GM21515 (cell line): ENCODE measurements around the gene SH3GLB1.

Experiments used
- ATAC-seq: cut with Tn5 transposase; IDR thresholded peaks from one replicate; pipeline ENCODE4 v1.9.1; 2021; ENCODE audit not compliant: unreplicated experiment

Gene SH3GLB1

DNA sequence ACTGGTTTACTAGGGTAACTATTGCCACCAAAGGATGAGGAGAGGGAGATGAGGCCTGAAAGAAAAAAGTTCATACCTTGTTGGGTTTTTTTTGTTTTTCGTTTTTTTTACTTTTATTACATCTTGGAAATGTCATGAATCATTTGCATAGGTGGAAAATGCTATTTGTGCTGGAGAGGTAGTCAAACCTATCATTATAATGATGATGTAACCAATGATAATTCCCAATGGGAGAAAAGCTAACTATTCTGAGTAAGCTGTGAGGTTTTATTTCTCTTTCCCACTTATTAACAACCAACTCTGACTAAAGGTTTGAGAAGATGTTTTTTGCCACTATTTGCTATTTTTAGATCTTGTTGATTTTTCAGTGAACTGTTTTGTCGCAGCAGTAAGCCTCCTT lies 29.0 kb downstream of the SH3GLB1 start:
- ATAC-seq: no peak

- no peak for ATAC-seq
These were observed 35.5 kb downstream of the SH3GLB1 start for GRCh38 chr1:86739648-86740509.

DNA sequence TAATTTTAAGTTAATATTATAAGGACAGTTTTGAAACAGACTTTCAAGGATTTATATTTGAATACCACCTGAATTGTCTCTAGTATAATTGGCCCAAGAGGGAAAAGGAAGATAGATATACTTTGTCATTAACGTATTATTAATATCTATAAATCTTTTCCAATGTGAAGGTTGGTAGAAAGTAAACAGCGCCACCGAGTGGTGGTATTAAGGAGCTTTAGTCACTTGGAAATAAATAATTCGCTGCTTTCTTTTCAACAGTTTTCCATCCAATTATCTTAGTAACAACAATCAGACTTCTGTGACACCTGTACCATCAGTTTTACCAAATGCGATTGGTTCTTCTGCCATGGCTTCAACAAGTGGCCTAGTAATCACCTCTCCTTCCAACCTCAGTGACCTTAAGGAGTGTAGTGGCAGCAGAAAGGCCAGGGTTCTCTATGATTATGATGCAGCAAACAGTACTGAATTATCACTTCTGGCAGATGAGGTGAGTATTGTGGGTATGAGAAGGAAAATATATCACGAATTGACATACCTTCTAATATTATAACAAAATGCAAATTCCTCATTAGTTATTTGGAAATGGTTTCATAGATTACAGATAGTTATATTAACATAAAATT lies 37.7 kb downstream of the SH3GLB1 start:
- ATAC-seq: no peak

DNA sequence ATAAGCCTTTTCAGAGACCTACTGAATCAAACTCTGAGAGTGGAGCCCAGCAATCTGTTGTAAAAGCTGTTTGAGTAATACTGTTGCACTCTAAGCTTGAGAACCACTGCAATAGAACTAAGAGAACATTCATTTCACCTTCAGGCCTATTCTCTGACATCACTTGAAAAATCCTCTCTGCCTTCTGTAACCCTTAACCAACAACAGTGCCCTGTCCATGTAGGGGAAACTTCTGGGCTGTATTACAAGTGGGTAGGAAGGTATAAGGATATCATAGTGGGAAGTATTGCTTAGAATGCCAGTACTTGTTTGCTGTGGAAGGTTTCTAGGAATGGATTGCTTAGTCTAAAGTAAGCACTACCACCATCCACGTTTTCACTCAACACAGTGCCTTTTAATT lies 42.9 kb downstream of the SH3GLB1 start:
- no peak for ATAC-seq

- no peak for ATAC-seq
These were observed 44.4 kb downstream of the SH3GLB1 start for GRCh38 chr1:86748622-86749373.

DNA sequence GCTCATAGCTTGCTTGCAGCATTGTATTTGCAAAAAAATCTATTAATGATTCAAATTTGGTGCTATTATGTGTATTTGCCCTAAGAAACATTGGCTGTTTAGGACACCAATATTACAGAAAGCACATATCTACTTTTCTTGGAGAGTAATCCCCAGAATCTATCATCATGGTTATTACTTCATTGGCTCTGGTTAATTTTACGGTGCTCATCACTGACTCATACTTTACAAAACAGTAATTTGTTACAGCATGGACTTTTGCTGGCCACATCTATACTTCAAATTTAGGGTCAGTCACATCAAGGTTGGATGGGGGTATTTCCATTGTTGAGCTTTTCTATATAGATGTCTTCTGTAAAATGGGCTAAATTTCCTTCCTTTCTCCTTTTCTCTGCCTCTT lies 45.7 kb downstream of the SH3GLB1 start:
- no peak for ATAC-seq

DNA sequence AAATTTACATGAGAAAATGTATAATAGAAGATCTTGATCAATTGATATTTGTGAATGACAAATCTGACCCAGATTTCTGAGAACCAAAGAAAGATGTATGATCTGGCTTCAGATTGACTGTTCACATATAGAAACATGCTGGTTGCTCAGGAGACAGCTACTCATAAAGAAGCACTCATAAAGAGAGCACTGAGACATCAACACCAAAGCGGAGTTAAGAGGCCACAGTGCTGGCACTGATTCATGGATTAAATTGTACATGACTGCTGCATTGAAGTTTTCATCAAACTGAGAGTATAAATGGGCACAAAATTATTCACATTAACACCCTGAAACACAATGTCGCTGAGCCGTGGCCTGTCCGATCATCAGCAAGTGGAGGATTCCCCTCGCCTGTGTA lies 46.2 kb downstream of the SH3GLB1 start:
- ATAC-seq: no peak

DNA sequence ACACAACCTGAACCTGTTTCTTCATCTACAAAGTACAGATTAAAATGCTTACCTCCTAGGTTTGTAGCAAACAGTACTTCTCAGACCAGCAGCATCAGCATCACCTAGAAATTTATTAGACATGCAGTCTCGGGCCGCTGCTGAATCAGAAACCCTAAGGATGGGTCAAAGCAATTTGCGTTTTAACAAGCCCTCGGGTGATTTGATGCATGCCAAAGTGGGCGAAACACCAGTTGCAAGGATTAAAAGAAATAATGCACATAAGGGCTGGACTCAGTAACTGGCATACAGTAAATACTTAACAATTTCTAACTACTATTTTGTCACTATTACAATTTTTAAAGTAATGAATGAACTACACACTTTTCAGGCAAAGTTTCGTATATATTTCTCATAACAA lies 47.5 kb downstream of the SH3GLB1 start:
- no peak for ATAC-seq

- ATAC-seq: no peak
These were observed 49.3 kb downstream of the SH3GLB1 start for GRCh38 chr1:86753700-86754099.

GRCh38 chr1:86754265-86754974 lies 50.0 kb downstream of the SH3GLB1 start:
- no peak for ATAC-seq

- ATAC-seq: no peak
These were observed 51.7 kb downstream of the SH3GLB1 start for GRCh38 chr1:86756062-86756406.

- ATAC-seq: no peak
These were observed 53.1 kb downstream of the SH3GLB1 start for GRCh38 chr1:86757272-86757984.

GRCh38 chr1:86758570-86758969 lies 54.2 kb downstream of the SH3GLB1 start:
- no peak for ATAC-seq

GRCh38 chr1:86760199-86760598 lies 55.8 kb downstream of the SH3GLB1 start:
- no peak for ATAC-seq

DNA sequence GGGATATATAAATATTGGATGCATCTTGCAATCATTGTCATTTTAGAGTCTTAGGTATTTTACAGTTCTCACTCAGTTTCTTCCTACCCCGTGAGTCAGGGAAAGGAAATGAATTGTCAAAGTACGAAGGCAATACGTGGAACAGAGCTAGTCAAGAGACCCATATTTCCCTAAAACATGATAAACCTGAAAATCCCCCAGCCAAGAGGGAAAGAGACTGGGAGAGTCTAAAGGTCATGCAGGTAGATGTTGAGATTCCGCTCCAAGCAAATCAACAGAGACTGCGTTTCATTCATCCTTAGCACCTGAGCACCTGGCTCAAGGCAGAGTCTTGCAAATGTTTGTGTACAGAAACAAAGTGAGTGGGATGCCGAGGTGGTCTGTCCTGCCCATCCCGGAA lies 58.0 kb downstream of the SH3GLB1 start:
- ATAC-seq: no peak

DNA sequence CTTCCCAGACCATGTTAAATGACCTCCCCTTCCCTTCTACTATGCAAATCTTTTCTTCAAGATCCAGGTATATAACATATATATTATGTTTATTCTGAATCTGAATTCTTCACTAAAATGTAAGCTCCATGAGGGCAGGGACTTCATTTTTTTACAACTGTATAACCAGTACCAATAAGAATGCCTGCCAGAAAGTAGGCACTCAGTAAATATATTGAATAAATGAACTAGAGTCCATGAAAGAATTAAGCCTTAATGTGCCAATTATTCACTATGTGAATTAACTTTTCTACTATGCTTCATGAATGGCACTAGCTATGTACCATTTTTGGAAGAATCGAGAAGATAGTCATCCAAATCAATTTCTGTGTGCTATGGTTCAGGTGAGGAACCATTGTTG lies 60.1 kb downstream of the SH3GLB1 start:
- ATAC-seq: no peak

GRCh38 chr1:86765073-86765472 lies 60.7 kb downstream of the SH3GLB1 start:
- no peak for ATAC-seq

DNA sequence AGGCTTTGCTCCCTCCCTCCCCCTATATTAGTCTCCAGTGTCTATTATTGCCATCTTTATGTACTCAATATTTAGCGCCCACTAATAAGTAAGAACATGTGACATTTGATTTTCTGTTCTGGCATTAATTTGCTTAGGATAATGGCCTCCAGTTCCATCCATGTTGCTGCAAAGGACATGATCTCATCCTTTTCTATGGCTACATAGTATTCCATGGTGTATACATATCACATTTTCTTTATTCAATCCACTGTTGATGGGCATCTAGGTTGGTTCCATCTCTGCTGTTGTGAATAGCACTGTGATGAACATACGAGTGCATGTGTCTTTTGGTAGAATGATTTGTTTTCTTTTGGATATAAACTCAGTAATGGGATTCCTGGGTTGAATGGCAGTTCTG lies 61.3 kb downstream of the SH3GLB1 start:
- no peak for ATAC-seq

DNA sequence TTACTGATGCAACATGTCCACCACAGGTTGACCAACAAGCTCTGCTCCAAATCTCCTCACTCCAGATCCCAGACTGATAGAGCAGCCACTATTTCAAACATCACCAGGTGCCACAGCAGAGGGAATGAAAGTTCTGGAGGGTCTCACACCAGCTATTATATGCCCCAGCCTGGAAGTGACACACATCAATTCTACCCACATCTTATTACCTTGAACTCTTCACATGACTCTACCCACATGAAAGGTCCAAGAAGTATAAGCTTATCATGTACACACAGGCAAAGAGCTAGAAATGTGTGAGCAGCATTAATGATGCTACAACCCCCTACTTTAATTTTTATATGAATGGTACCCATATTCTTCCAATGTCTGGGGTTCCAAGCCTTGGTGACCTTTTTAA lies 64.2 kb downstream of the SH3GLB1 start:
- no peak for ATAC-seq

- ATAC-seq: no peak
These were observed 64.7 kb downstream of the SH3GLB1 start for GRCh38 chr1:86769065-86769464.
